Esophagus (tissue), 2 donors: ENCODE results near the gene AIF1. TPM values are rescaled to one million over a fixed set of nuclear protein-coding genes. Genes with fewer than 3 reads are reported as not detected.

Source experiments
- H3K27ac ChIP-seq, 2 donors: one replicate each; pipeline ENCODE4 v1.5.1; 2013; ENCODE audit warnings: low read depth in 2 of 2, mild to moderate bottlenecking in 2 of 2, inconsistent platforms in 1 of 2, low read length in 1 of 2, moderate library complexity in 1 of 2
- H3K27me3 ChIP-seq, 2 donors: one replicate each; pipeline ENCODE4 v1.6.1; 2013; ENCODE audit warnings: low read length in 2 of 2, control low read depth in 1 of 2, mild to moderate bottlenecking in 1 of 2; ENCODE audit not compliant: insufficient read depth in 2 of 2, control insufficient read depth in 1 of 2
- H3K36me3 ChIP-seq, 2 donors: one replicate each; pipeline ENCODE4 v1.6.1; 2013; ENCODE audit warnings: low read length in 1 of 2; ENCODE audit not compliant: control insufficient read depth in 2 of 2, insufficient read depth in 2 of 2
- H3K4me1 ChIP-seq, 2 donors: one replicate each; pipeline ENCODE4 v1.6.1; 2013; ENCODE audit warnings: low read length in 1 of 2; ENCODE audit not compliant: control insufficient read depth in 2 of 2, insufficient read depth in 2 of 2
- H3K4me3 ChIP-seq, 2 donors: one replicate each; pipeline ENCODE4 v1.5.1; 2013; ENCODE audit warnings: low read length in 2 of 2, mild to moderate bottlenecking in 2 of 2, low read depth in 1 of 2, moderate library complexity in 1 of 2
- H3K9me3 ChIP-seq, 2 donors: one replicate each; pipeline ENCODE4 v1.6.1; 2013; ENCODE audit warnings: mild to moderate bottlenecking in 2 of 2, low read depth in 1 of 2, low read length in 1 of 2, moderate library complexity in 1 of 2; ENCODE audit not compliant: control insufficient read depth in 2 of 2, insufficient read depth in 1 of 2
- WGBS, 2 donors: extraction: QIAGEN DNeasy Blood & Tissue Kit; methylation state at CpG; one replicate each; pipeline ENCODE4 v1.1.7; 2013; 5-methylcytosine and 5-hydroxymethylcytosine counted together
- polyA plus RNA-seq, 2 donors: library from polyadenylated mRNA; stranded (reverse); fragments of 200-250 nt; gene quantifications; one replicate each; pipeline ENCODE4 v1.2.3, GENCODE V29; 2013
- donor health status: healthy with polysubstance abuse.
- donor health status: Bipolar disorder and iron deficiency.

Gene AIF1
- 10 to 100 TPM in 1 of 2 donors, 1 to 10 TPM in 1; 8.0 to 12.6 TPM for polyA plus RNA-seq

GRCh38 chr6:31614684-31615578 is at the start of gene AIF1:
AIF1 (plus strand) TSS chr6:31615234; CDS start chr6:31615330, 96 bp downstream.
- no peaks in the 10 kb centered on the region for H3K27me3 ChIP-seq
- H3K27ac ChIP-seq, result peak within 1 kb of the TSS in 1 of 2 donors; percentile 49
- no peaks in the 10 kb centered on the region for H3K9me3 ChIP-seq
- no peaks in the 10 kb centered on the region for H3K36me3 ChIP-seq
- no peak within 1 kb of the TSS for H3K4me3 ChIP-seq
- 64 to 68% methylated on average over 6 of the region's 6 CpGs for WGBS, 2 donors
- no peaks in the 10 kb centered on the region for H3K4me1 ChIP-seq

GRCh38 chr6:31567531-31568370 is 47.3 kb upstream of the AIF1 start:
- peaks cover 0 to 2% of the 10 kb centered on the region in 2 donors for H3K4me1 ChIP-seq
- no peaks in the 10 kb centered on the region for H3K36me3 ChIP-seq
- H3K9me3 ChIP-seq, result no peaks in the 10 kb centered on the region
- no peaks in the 10 kb centered on the region for H3K27me3 ChIP-seq
- H3K27ac ChIP-seq, result no peak overlapping the region
- WGBS, 2 donors, result 43 to 44% methylated on average over 9 of the region's 9 CpGs
- no peak overlapping the region for H3K4me3 ChIP-seq

GRCh38 chr6:31568537-31568961 is 46.5 kb upstream of the AIF1 start:
- Histone ChIP-seq H3K4me1 (peaks cover 0 to 2% of the 10 kb centered on the region in 2 donors), H3K4me3 (no peak overlapping the region), H3K36me3 (no peaks in the 10 kb centered on the region), H3K27me3 (no peaks in the 10 kb centered on the region), H3K9me3 (no peaks in the 10 kb centered on the region), H3K27ac (no peak overlapping the region)
- WGBS, 2 donors, result 53 to 63% methylated on average over 3 of the region's 3 CpGs

GRCh38 chr6:31569861-31570536 is 45.0 kb upstream of the AIF1 start:
- peaks cover 0 to 2% of the 10 kb centered on the region in 2 donors for H3K4me1 ChIP-seq
- WGBS, 2 donors, result 82 to 83% methylated on average over 1 of the region's 1 CpG
- no peaks in the 10 kb centered on the region for H3K27me3 ChIP-seq
- H3K4me3 ChIP-seq, result no peak overlapping the region
- H3K9me3 ChIP-seq, result no peaks in the 10 kb centered on the region
- H3K27ac ChIP-seq, result no peak overlapping the region
- H3K36me3 ChIP-seq, result no peaks in the 10 kb centered on the region

- no peaks in the 10 kb centered on the region for H3K27me3 ChIP-seq
- no peaks in the 10 kb centered on the region for H3K9me3 ChIP-seq
- peak within 1 kb of the TSS; percentile 18 to 63 for H3K27ac ChIP-seq
- peak within 1 kb of the TSS in 1 of 2 donors; percentile 28 for H3K4me3 ChIP-seq
- no peaks in the 10 kb centered on the region for H3K36me3 ChIP-seq
- WGBS, 2 donors, result 74 to 76% methylated on average over 27 of the region's 27 CpGs
- H3K4me1 ChIP-seq, result peaks cover 0 to 2% of the 10 kb centered on the region in 2 donors
Observed at GRCh38 chr6:31572041-31572911, 42.8 kb upstream of the AIF1 start, which contains the start of gene LTA. LTA (plus strand) TSS chr6:31572289; CDS start chr6:31572743, 454 bp downstream.

GRCh38 chr6:31573239-31574105 is 41.6 kb upstream of the AIF1 start:
- Histone ChIP-seq H3K36me3 (no peaks in the 10 kb centered on the region), H3K4me3 (no peak overlapping the region), H3K9me3 (no peaks in the 10 kb centered on the region), H3K27me3 (no peaks in the 10 kb centered on the region), H3K27ac (peak overlapping the region in 1 of 2 donors; percentile 24), H3K4me1 (no peaks in the 10 kb centered on the region)
- WGBS, 2 donors, result 89 to 91% methylated on average over 9 of the region's 9 CpGs

- Histone ChIP-seq H3K4me1 (no peaks in the 10 kb centered on the region), H3K27me3 (no peaks in the 10 kb centered on the region), H3K9me3 (no peaks in the 10 kb centered on the region), H3K4me3 (no peak overlapping the region), H3K36me3 (no peaks in the 10 kb centered on the region), H3K27ac (no peak overlapping the region)
- 77 to 82% methylated on average over 14 of the region's 14 CpGs for WGBS, 2 donors
Observed at GRCh38 chr6:31574106-31575061, 40.6 kb upstream of the AIF1 start.
